ENCODE results near the gene FAM72A.
"Not testable (repeated sequence)": the region's sequence is repeated elsewhere in the genome, so short reads cannot be mapped to it uniquely, and the experiment has no call there.

FAM72A gene

GRCh38 chr1:206202789-206203363 is at the start of gene FAM72A:
TSS of gene FAM72A (minus strand) at chr1:206202839. CDS start at chr1:206202025, 814 bp downstream.
- peak; percentile 95 to 99 for DNase-seq (ENCODE audit: low read depth in 2 of 2)

- DNase-seq (ENCODE audit: low read depth in 2 of 2): not testable (repeated sequence)
These were observed 48.5 kb upstream of the FAM72A start for GRCh38 chr1:206250953-206251681.

- DNase-seq (ENCODE audit: low read depth in 2 of 2): not testable (repeated sequence)
These were observed 43.7 kb upstream of the FAM72A start for GRCh38 chr1:206246129-206246886.

- not testable (repeated sequence) for DNase-seq (ENCODE audit: low read depth in 2 of 2)
These were observed 42.8 kb upstream of the FAM72A start for GRCh38 chr1:206245479-206245878.

- DNase-seq (ENCODE audit: low read depth in 2 of 2): not testable (repeated sequence)
These were observed 40.7 kb upstream of the FAM72A start for GRCh38 chr1:206243335-206243734.

GRCh38 chr1:206240288-206240687 is 37.6 kb upstream of the FAM72A start:
- DNase-seq (ENCODE audit: low read depth in 2 of 2): not testable (repeated sequence)

GRCh38 chr1:206235190-206235589 is 32.6 kb upstream of the FAM72A start:
- not testable (repeated sequence) for DNase-seq (ENCODE audit: low read depth in 2 of 2)

GRCh38 chr1:206234189-206234916 is 31.7 kb upstream of the FAM72A start:
- DNase-seq (ENCODE audit: low read depth in 2 of 2): not testable (repeated sequence)

GRCh38 chr1:206232970-206233645 is 30.5 kb upstream of the FAM72A start:
- DNase-seq (ENCODE audit: low read depth in 2 of 2): not testable (repeated sequence)

- DNase-seq (ENCODE audit: low read depth in 2 of 2): not testable (repeated sequence)
These were observed 29.4 kb upstream of the FAM72A start for GRCh38 chr1:206231989-206232388.

GRCh38 chr1:206229286-206229685 is 26.6 kb upstream of the FAM72A start:
- not testable (repeated sequence) for DNase-seq (ENCODE audit: low read depth in 2 of 2)

GRCh38 chr1:206226886-206227285 is 24.2 kb upstream of the FAM72A start:
- not testable (repeated sequence) for DNase-seq (ENCODE audit: low read depth in 2 of 2)

GRCh38 chr1:206225386-206225785 is 22.7 kb upstream of the FAM72A start:
- not testable (repeated sequence) for DNase-seq (ENCODE audit: low read depth in 2 of 2)

GRCh38 chr1:206224190-206224776 is 21.6 kb upstream of the FAM72A start:
- not testable (repeated sequence) for DNase-seq (ENCODE audit: low read depth in 2 of 2)

GRCh38 chr1:206221585-206221984 is 18.9 kb upstream of the FAM72A start:
- not testable (repeated sequence) for DNase-seq (ENCODE audit: low read depth in 2 of 2)

GRCh38 chr1:206220332-206221000 is 17.8 kb upstream of the FAM72A start:
- DNase-seq (ENCODE audit: low read depth in 2 of 2): not testable (repeated sequence)

GRCh38 chr1:206219514-206220331 is 17.1 kb upstream of the FAM72A start:
- DNase-seq (ENCODE audit: low read depth in 2 of 2): not testable (repeated sequence)

GRCh38 chr1:206218765-206219164 is 16.1 kb upstream of the FAM72A start:
- not testable (repeated sequence) for DNase-seq (ENCODE audit: low read depth in 2 of 2)

GRCh38 chr1:206218285-206218684 is 15.6 kb upstream of the FAM72A start:
- DNase-seq (ENCODE audit: low read depth in 2 of 2): not testable (repeated sequence)

Measured in stimulated activated CD8-positive, alpha-beta memory T cell treated with anti-CD3 and anti-CD28 coated beads, Interleukin-7, amount 100 ng/mL, for 4 hours (primary cell).